HEK293T (cell line): Measurements from ENCODE around the gene SCN4A.

Experiments used
- ARNT ChIP-seq: fragments of 450-650 bp; IDR thresholded peaks from 2 replicates; pipeline ENCODE4 v1.6.1; 2017; ENCODE audit warnings: mild to moderate bottlenecking
- BHLHE40 ChIP-seq: fragments of 450-650 bp; IDR thresholded peaks from 2 replicates; pipeline ENCODE4 v1.6.1; 2016; ENCODE audit warnings: mild to moderate bottlenecking, moderate library complexity, borderline replicate concordance
- ELF4 ChIP-seq: fragments of 450-650 bp; IDR thresholded peaks from 2 replicates; pipeline ENCODE4 v1.6.1; 2017; ENCODE audit warnings: antibody characterized with exemption
- FOXA1 ChIP-seq: fragments of 450-650 bp; IDR thresholded peaks from 2 replicates; pipeline ENCODE4 v1.6.1; 2016; ENCODE audit warnings: mild to moderate bottlenecking
- FOXK2 ChIP-seq: fragments of 450-650 bp; IDR thresholded peaks from 2 replicates; pipeline ENCODE4 v1.6.1; 2016; ENCODE audit warnings: mild to moderate bottlenecking
- FOXM1 ChIP-seq: fragments of 450-650 bp; IDR thresholded peaks from 2 replicates; pipeline ENCODE4 v1.6.1; 2017; ENCODE audit warnings: mild to moderate bottlenecking, borderline replicate concordance
- HDGF ChIP-seq: fragments of 450-650 bp; IDR thresholded peaks from 2 replicates; pipeline ENCODE4 v1.6.1; 2017; ENCODE audit warnings: antibody characterized with exemption, borderline replicate concordance
- L3MBTL2 ChIP-seq: fragments of 450-650 bp; conservative IDR thresholded peaks from 2 replicates; pipeline ENCODE4 v1.6.1; 2016; ENCODE audit warnings: mild to moderate bottlenecking
- NFRKB ChIP-seq: fragments of 450-650 bp; IDR thresholded peaks from 2 replicates; pipeline ENCODE4 v1.6.1; 2016; ENCODE audit warnings: mild to moderate bottlenecking, moderate library complexity
- SP1 ChIP-seq: fragments of 450-650 bp; IDR thresholded peaks from 2 replicates; pipeline ENCODE4 v1.6.1; 2017
- SUZ12 ChIP-seq: fragments of 450-650 bp; IDR thresholded peaks from 2 replicates; pipeline ENCODE4 v1.6.1; 2016; ENCODE audit warnings: mild to moderate bottlenecking
- ZNF384 ChIP-seq: fragments of 450-650 bp; IDR thresholded peaks from 2 replicates; pipeline ENCODE4 v1.6.1; 2016
- TF ChIP-seq, protein P1 (sequence below): fragments of 450-650 bp; IDR thresholded peaks from 2 replicates; pipeline ENCODE4 v1.6.1; 2016

DNA sequence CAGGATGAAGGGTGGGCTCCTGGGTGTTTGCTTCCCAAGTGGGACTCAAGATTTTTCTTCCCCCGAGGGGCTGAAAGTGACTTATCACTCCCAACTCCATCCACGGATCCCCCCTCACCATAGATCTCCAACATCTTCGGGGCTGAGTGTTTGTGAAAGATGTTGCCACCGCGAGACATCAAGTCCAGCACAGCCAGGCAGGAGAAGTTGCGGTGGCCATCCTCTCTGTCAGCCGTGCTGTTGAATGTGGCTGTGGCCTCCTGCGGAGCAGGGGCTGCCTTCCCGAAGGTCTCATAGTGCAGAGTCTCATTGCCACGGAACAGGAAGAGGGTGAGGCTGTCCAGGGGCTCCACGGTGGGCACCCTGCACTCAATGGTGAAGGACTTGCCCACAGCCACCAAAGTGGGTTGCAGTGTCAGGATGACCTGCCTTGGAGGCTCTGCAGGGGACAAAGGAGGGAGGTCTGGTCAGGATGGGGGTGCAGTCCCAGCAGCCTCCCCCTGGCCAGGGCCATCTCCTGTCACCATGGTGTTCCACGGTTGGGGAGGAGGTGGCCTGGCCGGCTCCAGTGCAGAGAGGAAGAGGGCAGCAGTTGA is 30.9 kb upstream of the SCN4A start:
- TF ChIP-seq ELF4 (no peak), BHLHE40 (no peak), L3MBTL2 (no peak), ARNT (no peak), FOXK2 (no peak), FOXM1 (no peak), ZNF384 (no peak), FOXA1 (no peak), SUZ12 (no peak), SP1 (no peak), NFRKB (no peak), HDGF (no peak)
- TF ChIP-seq, protein P1, sequence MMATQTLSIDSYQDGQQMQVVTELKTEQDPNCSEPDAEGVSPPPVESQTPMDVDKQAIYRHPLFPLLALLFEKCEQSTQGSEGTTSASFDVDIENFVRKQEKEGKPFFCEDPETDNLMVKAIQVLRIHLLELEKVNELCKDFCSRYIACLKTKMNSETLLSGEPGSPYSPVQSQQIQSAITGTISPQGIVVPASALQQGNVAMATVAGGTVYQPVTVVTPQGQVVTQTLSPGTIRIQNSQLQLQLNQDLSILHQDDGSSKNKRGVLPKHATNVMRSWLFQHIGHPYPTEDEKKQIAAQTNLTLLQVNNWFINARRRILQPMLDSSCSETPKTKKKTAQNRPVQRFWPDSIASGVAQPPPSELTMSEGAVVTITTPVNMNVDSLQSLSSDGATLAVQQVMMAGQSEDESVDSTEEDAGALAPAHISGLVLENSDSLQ = no peak
